ENCODE data around the gene MACC1. TPM values are rescaled to one million over a fixed set of nuclear protein-coding genes. Genes with fewer than 3 reads are reported as not detected.
"Not testable (repeated sequence)": the region's sequence is repeated elsewhere in the genome, so short reads cannot be mapped to it uniquely, and the experiment has no call there.

MACC1 gene
- total RNA-seq, 2 experiments from 2014 or later = 0.05 TPM; not detected in 1

DNA sequence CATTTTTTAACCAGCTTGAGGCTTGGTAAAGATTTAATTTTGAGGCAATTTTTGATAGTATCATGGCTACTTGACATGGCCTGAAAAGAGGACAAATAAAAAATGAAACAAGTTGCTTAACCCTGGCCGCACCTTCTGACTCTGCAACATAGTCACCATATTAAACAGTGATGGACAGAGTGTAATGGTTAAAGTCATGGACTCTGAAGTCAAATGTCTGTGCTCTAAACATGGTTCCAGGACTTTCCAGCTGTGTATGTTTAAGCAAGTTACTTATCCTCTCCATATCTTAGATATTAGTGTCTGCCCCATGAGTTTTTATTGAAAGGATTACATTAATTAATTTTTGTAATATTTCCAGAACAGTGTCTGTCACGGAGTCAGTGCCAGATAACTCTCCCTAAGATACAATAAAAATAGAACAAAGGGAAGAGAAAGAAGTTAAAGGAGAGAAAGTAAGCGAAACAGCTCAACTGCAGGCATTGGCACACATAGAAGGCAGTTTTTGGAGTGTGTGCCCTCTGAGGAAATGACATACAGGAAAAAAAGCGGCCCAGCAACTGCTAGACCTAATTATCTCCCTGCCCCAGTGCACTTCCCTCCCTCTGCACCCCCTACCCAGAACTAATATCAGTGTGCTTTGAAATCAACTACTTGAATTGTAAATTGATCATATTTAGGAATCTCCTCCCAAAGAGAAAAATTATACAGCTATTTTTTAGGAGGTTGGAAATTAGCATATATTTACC lies 65.3 kb downstream of the MACC1 start:
- CTCF ChIA-PET = no interaction called here
- Mint-ChIP-seq H3K4me3 (no peak overlapping the region), H3K36me3 (ENCODE audit: low read depth) (no peaks in the 10 kb centered on the region), H3K27ac (no peak overlapping the region), H3K4me1 (ENCODE audit: low read depth) (no peaks in the 10 kb centered on the region), H3K9me3 (no peaks in the 10 kb centered on the region), H3K27me3 (ENCODE audit: low read depth) (no peaks in the 10 kb centered on the region)
- intact Hi-C loops (cut with micrococcal nuclease) = no loop called here
- no peak for DNase-seq

DNA sequence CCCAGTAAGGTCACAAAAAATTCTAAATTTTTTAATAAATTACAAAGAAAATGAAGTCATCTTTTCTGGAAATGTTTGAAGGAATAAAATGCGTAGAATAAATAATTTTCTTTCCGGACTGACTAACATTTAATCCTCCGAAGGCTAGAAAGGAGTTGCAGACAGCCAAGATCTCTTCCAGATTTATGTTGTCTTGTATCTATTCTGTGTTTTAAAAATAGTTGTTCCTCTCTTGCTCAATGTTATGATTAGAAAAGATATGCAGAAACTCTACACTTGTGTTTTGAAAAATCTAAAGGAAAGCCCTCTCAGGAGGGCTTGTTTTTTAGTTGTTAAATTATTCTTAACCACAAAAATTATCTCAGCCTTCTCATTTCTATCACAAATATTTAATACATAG lies 70.7 kb downstream of the MACC1 start:
- Mint-ChIP-seq H3K27ac (no peak overlapping the region), H3K4me3 (no peak overlapping the region), H3K9me3 (no peaks in the 10 kb centered on the region)

DNA sequence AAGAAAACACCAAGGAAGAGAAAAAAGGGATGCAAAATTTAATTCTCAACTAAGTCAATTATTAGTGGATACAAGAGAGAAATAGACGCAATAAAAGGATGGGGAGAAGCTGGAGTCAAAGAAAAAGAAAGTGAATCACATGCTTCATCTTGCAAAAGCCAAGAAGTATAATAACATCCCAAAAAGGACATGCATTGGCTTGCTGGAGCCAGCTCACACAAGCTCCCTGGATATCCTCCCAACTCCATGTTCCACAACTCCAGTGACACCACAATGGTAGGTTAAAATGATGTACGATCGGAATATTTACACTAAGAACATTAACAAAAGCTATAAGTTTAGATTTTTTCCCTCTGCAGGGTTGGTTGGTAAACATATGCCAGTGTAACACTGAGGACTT lies 72.4 kb downstream of the MACC1 start:
- Mint-ChIP-seq H3K36me3 (ENCODE audit: low read depth) (no peaks in the 10 kb centered on the region), H3K27me3 (ENCODE audit: low read depth) (no peaks in the 10 kb centered on the region), H3K4me1 (ENCODE audit: low read depth) (no peaks in the 10 kb centered on the region), H3K27ac (no peak overlapping the region), H3K4me3 (no peak overlapping the region), H3K9me3 (no peaks in the 10 kb centered on the region)
- intact Hi-C loops (cut with micrococcal nuclease) = no loop called here
- CTCF ChIA-PET = no interaction called here
- no peak for DNase-seq

More for the DNA sequence above, 70.7 kb downstream of the MACC1 start:
- no peaks in the 10 kb centered on the region for H3K27me3 Mint-ChIP-seq (ENCODE audit: low read depth)
- intact Hi-C loops (cut with micrococcal nuclease) = no loop called here
- no peaks in the 10 kb centered on the region for H3K36me3 Mint-ChIP-seq (ENCODE audit: low read depth)
- no peaks in the 10 kb centered on the region for H3K4me1 Mint-ChIP-seq (ENCODE audit: low read depth)
- CTCF ChIA-PET = no interaction called here
- no peak for DNase-seq

GRCh38 chr7:20141666-20142065 lies 75.5 kb downstream of the MACC1 start:
- no peak overlapping the region for H3K4me3 Mint-ChIP-seq
- DNase-seq = no peak
- no peaks in the 10 kb centered on the region for H3K9me3 Mint-ChIP-seq
- no peaks in the 10 kb centered on the region for H3K4me1 Mint-ChIP-seq (ENCODE audit: low read depth)
- no peak overlapping the region for H3K27ac Mint-ChIP-seq
- CTCF ChIA-PET = no interaction called here
- intact Hi-C loops (cut with micrococcal nuclease) = no loop called here
- H3K36me3 Mint-ChIP-seq (ENCODE audit: low read depth) = no peaks in the 10 kb centered on the region
- no peaks in the 10 kb centered on the region for H3K27me3 Mint-ChIP-seq (ENCODE audit: low read depth)

- Mint-ChIP-seq H3K4me3 (no peak overlapping the region), H3K27me3 (ENCODE audit: low read depth) (no peaks in the 10 kb centered on the region), H3K27ac (no peak overlapping the region), H3K4me1 (ENCODE audit: low read depth) (no peaks in the 10 kb centered on the region), H3K9me3 (no peaks in the 10 kb centered on the region), H3K36me3 (ENCODE audit: low read depth) (no peaks in the 10 kb centered on the region)
- CTCF ChIA-PET = no interaction called here
- intact Hi-C loops (cut with micrococcal nuclease) = no loop called here
- DNase-seq = no peak
Measured at GRCh38 chr7:20141002-20141345, 76.2 kb downstream of the MACC1 start.

DNA sequence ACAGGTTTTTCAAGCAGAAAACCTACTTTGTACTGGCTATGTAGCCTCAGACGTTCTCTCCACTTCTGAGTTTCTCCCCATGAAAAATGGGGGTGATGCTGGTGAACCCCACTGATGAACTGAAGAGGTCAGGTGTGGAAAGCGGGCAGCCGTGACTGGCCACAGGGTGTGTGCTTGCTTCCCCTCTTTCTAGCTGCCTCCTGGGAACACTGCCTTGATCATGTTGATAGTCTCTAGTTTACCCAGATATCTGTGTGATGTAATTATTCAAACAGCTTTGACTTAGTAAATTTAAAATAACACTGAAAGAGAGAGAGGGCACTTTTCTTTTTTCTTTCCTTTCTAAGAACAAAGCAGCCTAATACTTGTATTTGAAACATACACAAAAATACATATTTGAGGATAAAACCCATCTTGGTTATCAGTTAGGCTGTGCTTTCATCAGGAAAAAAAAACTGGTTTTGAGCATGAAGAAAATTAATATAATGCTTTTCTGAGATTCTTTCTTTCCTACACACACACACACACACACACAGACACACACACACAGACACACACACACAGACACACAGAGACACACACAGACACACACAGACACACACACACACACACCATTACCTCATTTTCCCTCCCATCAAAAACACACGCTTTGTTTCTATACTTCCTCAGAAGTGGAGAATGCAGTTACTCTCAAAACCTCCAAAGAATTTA lies 76.7 kb downstream of the MACC1 start:
- intact Hi-C loops (cut with micrococcal nuclease) = no loop called here
- no peak overlapping the region for H3K27ac Mint-ChIP-seq
- H3K4me1 Mint-ChIP-seq (ENCODE audit: low read depth) = no peaks in the 10 kb centered on the region
- no peaks in the 10 kb centered on the region for H3K36me3 Mint-ChIP-seq (ENCODE audit: low read depth)
- H3K9me3 Mint-ChIP-seq = no peaks in the 10 kb centered on the region
- CTCF ChIA-PET = no interaction called here
- no peak overlapping the region for H3K4me3 Mint-ChIP-seq
- H3K27me3 Mint-ChIP-seq (ENCODE audit: low read depth) = no peaks in the 10 kb centered on the region
- DNase-seq = no peak

DNA sequence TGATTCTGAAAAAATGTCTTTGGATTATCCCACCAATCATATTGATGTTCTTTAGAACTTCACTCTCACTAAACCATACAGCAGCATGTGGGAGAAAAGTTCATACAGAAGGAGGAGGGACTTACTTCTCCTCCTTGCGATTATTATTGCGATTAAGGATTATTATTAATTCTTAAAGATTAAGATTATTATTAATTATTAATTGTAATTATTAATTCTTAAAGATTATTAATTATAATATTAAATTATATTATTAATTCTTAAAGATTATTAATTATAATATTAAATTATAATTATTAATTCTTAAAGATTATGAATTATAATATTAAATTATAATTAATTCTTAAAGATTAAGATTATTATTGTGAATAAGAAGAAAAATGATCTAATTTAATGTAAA lies 80.5 kb downstream of the MACC1 start:
- no peak for DNase-seq
- no peaks in the 10 kb centered on the region for H3K36me3 Mint-ChIP-seq (ENCODE audit: low read depth)
- no peaks in the 10 kb centered on the region for H3K27me3 Mint-ChIP-seq (ENCODE audit: low read depth)
- H3K4me3 Mint-ChIP-seq = no peak overlapping the region
- intact Hi-C loops (cut with micrococcal nuclease) = no loop called here
- no peaks in the 10 kb centered on the region for H3K4me1 Mint-ChIP-seq (ENCODE audit: low read depth)
- H3K9me3 Mint-ChIP-seq = no peaks in the 10 kb centered on the region
- H3K27ac Mint-ChIP-seq = no peak overlapping the region
- CTCF ChIA-PET = no interaction called here

DNA sequence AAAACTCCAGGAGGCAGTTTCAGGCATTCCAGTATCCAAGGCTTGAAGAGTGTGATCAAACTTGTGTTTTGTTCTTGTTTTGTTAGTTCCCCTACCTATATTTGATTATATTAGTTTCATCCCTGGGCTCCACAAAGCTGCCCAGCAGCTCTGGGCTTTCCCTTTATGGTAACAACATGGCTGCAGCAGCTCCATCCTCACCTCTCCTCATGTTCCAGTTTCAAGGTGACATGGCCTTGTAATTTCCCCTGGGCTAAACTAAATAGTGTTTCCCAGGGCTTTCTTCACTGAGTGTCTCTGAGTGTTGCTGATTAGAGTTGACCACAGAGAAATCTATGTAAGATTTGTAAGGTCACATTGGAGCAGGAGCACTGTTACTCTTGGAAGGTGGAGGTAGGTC lies 83.4 kb downstream of the MACC1 start:
- intact Hi-C loops (cut with micrococcal nuclease) = no loop called here
- no peaks in the 10 kb centered on the region for H3K27me3 Mint-ChIP-seq (ENCODE audit: low read depth)
- H3K4me1 Mint-ChIP-seq (ENCODE audit: low read depth) = no peaks in the 10 kb centered on the region
- no peaks in the 10 kb centered on the region for H3K9me3 Mint-ChIP-seq
- no peak overlapping the region for H3K27ac Mint-ChIP-seq
- no peak overlapping the region for H3K4me3 Mint-ChIP-seq
- CTCF ChIA-PET = no interaction called here
- no peak for DNase-seq
- no peaks in the 10 kb centered on the region for H3K36me3 Mint-ChIP-seq (ENCODE audit: low read depth)

GRCh38 chr7:20132585-20132984 lies 84.6 kb downstream of the MACC1 start:
- Mint-ChIP-seq H3K27me3 (ENCODE audit: low read depth) (no peaks in the 10 kb centered on the region), H3K4me3 (no peak overlapping the region), H3K9me3 (no peaks in the 10 kb centered on the region), H3K4me1 (ENCODE audit: low read depth) (no peaks in the 10 kb centered on the region), H3K27ac (no peak overlapping the region), H3K36me3 (ENCODE audit: low read depth) (no peaks in the 10 kb centered on the region)
- CTCF ChIA-PET = interaction anchor here (0.6 kb wide), 1 partner anchor 420 kb away, joined by 3 read pairs; no protein-coding TSS in a partner anchor
- intact Hi-C loops (cut with micrococcal nuclease) = no loop called here
- no peak for DNase-seq

DNA sequence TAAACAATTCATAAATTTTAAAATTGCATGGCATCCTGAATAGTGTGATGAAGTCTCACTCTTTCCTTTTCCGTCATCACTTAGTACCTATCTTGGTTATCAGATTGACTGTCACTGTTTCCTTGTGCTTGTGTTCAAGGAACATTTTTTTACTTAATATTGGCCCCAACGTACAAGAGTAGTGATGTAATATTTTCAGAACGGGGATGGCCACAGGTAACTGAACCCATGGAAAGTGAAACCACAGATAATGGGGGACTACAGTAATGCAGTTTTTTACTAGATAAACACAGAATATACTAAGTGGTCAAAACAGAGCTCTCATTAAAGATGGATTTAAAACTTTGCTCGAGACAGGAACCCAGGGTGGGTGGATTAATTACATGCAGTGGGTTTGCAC lies 85.4 kb downstream of the MACC1 start:
- Mint-ChIP-seq H3K27me3 (ENCODE audit: low read depth) (no peaks in the 10 kb centered on the region), H3K36me3 (ENCODE audit: low read depth) (no peaks in the 10 kb centered on the region), H3K27ac (no peak overlapping the region), H3K4me1 (ENCODE audit: low read depth) (no peaks in the 10 kb centered on the region), H3K9me3 (no peaks in the 10 kb centered on the region), H3K4me3 (no peak overlapping the region)
- intact Hi-C loops (cut with micrococcal nuclease) = no loop called here
- CTCF ChIA-PET = no interaction called here
- DNase-seq = no peak

- no peaks in the 10 kb centered on the region for H3K9me3 Mint-ChIP-seq
- H3K36me3 Mint-ChIP-seq (ENCODE audit: low read depth) = no peaks in the 10 kb centered on the region
- H3K27ac Mint-ChIP-seq = no peak overlapping the region
- no peak overlapping the region for H3K4me3 Mint-ChIP-seq
- no peak for DNase-seq
- H3K4me1 Mint-ChIP-seq (ENCODE audit: low read depth) = no peaks in the 10 kb centered on the region
- CTCF ChIA-PET = no interaction called here
- intact Hi-C loops (cut with micrococcal nuclease) = no loop called here
- H3K27me3 Mint-ChIP-seq (ENCODE audit: low read depth) = no peaks in the 10 kb centered on the region
Measured at GRCh38 chr7:20129920-20130319, 87.3 kb downstream of the MACC1 start.

GRCh38 chr7:20128001-20128400 lies 89.2 kb downstream of the MACC1 start:
- no peaks in the 10 kb centered on the region for H3K36me3 Mint-ChIP-seq (ENCODE audit: low read depth)
- no peaks in the 10 kb centered on the region for H3K4me1 Mint-ChIP-seq (ENCODE audit: low read depth)
- H3K9me3 Mint-ChIP-seq = no peaks in the 10 kb centered on the region
- no peak overlapping the region for H3K4me3 Mint-ChIP-seq
- intact Hi-C loops (cut with micrococcal nuclease) = no loop called here
- no peak for DNase-seq
- H3K27ac Mint-ChIP-seq = no peak overlapping the region
- H3K27me3 Mint-ChIP-seq (ENCODE audit: low read depth) = no peaks in the 10 kb centered on the region
- CTCF ChIA-PET = no interaction called here

- H3K36me3 Mint-ChIP-seq (ENCODE audit: low read depth); H3K27ac Mint-ChIP-seq; H3K9me3 Mint-ChIP-seq; DNase-seq; H3K27me3 Mint-ChIP-seq (ENCODE audit: low read depth); H3K4me1 Mint-ChIP-seq (ENCODE audit: low read depth); intact Hi-C loops (cut with micrococcal nuclease); CTCF ChIA-PET; H3K4me3 Mint-ChIP-seq: not testable (repeated sequence)
Measured at GRCh38 chr7:20126060-20126459, 91.1 kb downstream of the MACC1 start.
